Endothelial cell of umbilical vein (primary cell): ENCODE data around the gene ACOD1. TPM values are rescaled to one million over a fixed set of nuclear protein-coding genes. Genes with fewer than 3 reads are reported as not detected.

Experiments
- BruUV-seq: library from RNA; stranded (reverse); fragments of 400-500 nt; replicated peaks from 2 replicates; lab custom pipeline; 2021; lab: Mats Ljungman, UMichigan
- CTCF ChIA-PET: fragments of 300-600, 350-600 bp; sonication (Branson Sonifier 250); formaldehyde crosslinking; loops from one replicate; lab custom pipeline; 2021; ENCODE audit warnings: antibody characterized with exemption, inconsistent platforms; lab: Charles Lee
- POLR2A ChIA-PET: fragments of 300-600, 350-600 bp; sonication (Branson Sonifier 250); formaldehyde crosslinking; loops from one replicate; lab custom pipeline; 2021; ENCODE audit warnings: antibody characterized with exemption, inconsistent platforms; lab: Charles Lee
- DNase-seq: peaks from one replicate; pipeline ENCODE4 v3.0.0-alpha.2; 2011; ENCODE audit warnings: low read depth, low spot score
- FAIRE-seq: peaks from 2 replicates; lab custom pipeline; 2011; peaks lifted over from hg19 to GRCh38; lab: Jason Lieb, UNC
- H2AFZ ChIP-seq: 2 replicates; pipeline ENCODE4 v1.6.0; 2012; ENCODE audit warnings: low read depth, low read length, control low read depth, inconsistent platforms
- H3K27ac ChIP-seq: 2 replicates; pipeline ENCODE4 v1.5.1; 2011; ENCODE audit warnings: low read depth, mild to moderate bottlenecking, control low read depth, low read length, moderate library complexity; ENCODE audit not compliant: insufficient read depth
- H3K27me3 ChIP-seq, 2 experiments: 2 replicates each; pipeline versions ENCODE4 v1.6.0 to v1.6.1; 2011; ENCODE audit warnings: low read length in 2 of 2, mixed read lengths in 1 of 2; ENCODE audit not compliant: control insufficient read depth in 2 of 2, insufficient read depth in 2 of 2
- H3K36me3 ChIP-seq, 2 experiments: 2 replicates in 1 of 2; 3 replicates in 1 of 2; pipeline ENCODE4 v1.5.1; 2011; ENCODE audit warnings: low read length in 2 of 2, mild to moderate bottlenecking in 1 of 2, moderate library complexity in 1 of 2; ENCODE audit not compliant: control insufficient read depth in 2 of 2, insufficient read depth in 2 of 2; ENCODE audit errors: extremely low read depth in 1 of 2
- H3K4me1 ChIP-seq: 3 replicates; pipeline ENCODE4 v1.5.1; 2011; ENCODE audit warnings: mild to moderate bottlenecking, low read length; ENCODE audit not compliant: control insufficient read depth, insufficient read depth; ENCODE audit errors: extremely low read depth
- H3K4me2 ChIP-seq: 2 replicates; pipeline ENCODE4 v1.6.1; 2011; ENCODE audit warnings: low read length, control low read depth, mixed read lengths; ENCODE audit not compliant: insufficient read depth
- H3K4me3 ChIP-seq, 3 experiments: fragments of 200-600 bp in 1 of 3; sonication (generic), shearing (Covaris generic) in 1 of 3; replicated peaks in 1 of 3; 2 replicates each; pipeline ENCODE4 v1.5.1; 2011 to 2016; ENCODE audit warnings: control low read depth in 3 of 3, low read length in 3 of 3, mild to moderate bottlenecking in 2 of 3, inconsistent platforms in 1 of 3, low read depth in 1 of 3, moderate library complexity in 1 of 3; ENCODE audit not compliant: insufficient read depth in 1 of 3
- H3K79me2 ChIP-seq: 2 replicates; pipeline ENCODE4 v1.6.0; 2012; ENCODE audit warnings: low read length, inconsistent platforms; ENCODE audit not compliant: control insufficient read depth, insufficient read depth
- H3K9ac ChIP-seq: replicated peaks from 2 replicates; pipeline ENCODE3; 2011; ENCODE audit warnings: low read length, control low read depth; ENCODE audit not compliant: insufficient read depth; ENCODE audit errors: extremely low read depth
- H3K9me1 ChIP-seq: replicated peaks from 3 replicates; pipeline ENCODE4 v1.6.0; 2011; ENCODE audit warnings: mild to moderate bottlenecking, low read length; ENCODE audit not compliant: control insufficient read depth, insufficient read depth; ENCODE audit errors: extremely low read depth
- H3K9me3 ChIP-seq: replicated peaks from 2 replicates; pipeline ENCODE4 v1.5.1; 2012; ENCODE audit warnings: low read length, inconsistent platforms; ENCODE audit not compliant: control insufficient read depth, insufficient read depth
- H4K20me1 ChIP-seq: replicated peaks from 2 replicates; pipeline ENCODE3; 2011; ENCODE audit warnings: mild to moderate bottlenecking, low read length; ENCODE audit not compliant: control insufficient read depth, insufficient read depth; ENCODE audit errors: extremely low read depth
- EZH2 ChIP-seq: IDR thresholded peaks from 2 replicates; pipeline ENCODE4 v1.6.1; 2012; ENCODE audit warnings: borderline replicate concordance, low read depth, mild to moderate bottlenecking, moderate library complexity, low read length, inconsistent platforms; ENCODE audit not compliant: severe bottlenecking
- FOS ChIP-seq: IDR thresholded peaks from 2 replicates; pipeline ENCODE4 v1.6.1; 2011; ENCODE audit warnings: mild to moderate bottlenecking, low read length, moderate library complexity, borderline replicate concordance; ENCODE audit not compliant: insufficient read depth
- GATA2 ChIP-seq: IDR thresholded peaks from 2 replicates; pipeline ENCODE4 v1.7.0; 2011; ENCODE audit warnings: low read depth, mild to moderate bottlenecking, moderate library complexity, mixed read lengths, low read length; ENCODE audit not compliant: insufficient read length, insufficient read depth
- JUN ChIP-seq: IDR thresholded peaks from 2 replicates; pipeline ENCODE4 v1.6.1; 2011; ENCODE audit warnings: borderline replicate concordance, low read depth; ENCODE audit not compliant: insufficient read length, insufficient read depth
- MYC ChIP-seq: IDR thresholded peaks from one replicate; pipeline ENCODE4 v1.6.1; 2011; ENCODE audit warnings: mild to moderate bottlenecking, low read depth, low read length
- POLR2A ChIP-seq: IDR thresholded peaks from 2 replicates; pipeline ENCODE4 v1.6.1; 2012; ENCODE audit warnings: low read depth, mild to moderate bottlenecking, control low read depth, low read length
- POLR2AphosphoS5 ChIP-seq: IDR thresholded peaks from 2 replicates; pipeline ENCODE4 v1.6.1; 2012; ENCODE audit warnings: low read depth, mild to moderate bottlenecking, control low read depth, low read length, moderate library complexity; ENCODE audit not compliant: insufficient read depth
- dilution Hi-C: fragments of 300-500 bp; cut with MboI; formaldehyde crosslinking; loops from one replicate; pipeline ENCODE4 v1.15.0; 2019; ENCODE audit warnings: low sequenced_read_pairs; ENCODE audit not compliant: extremely low pct_ligation_motif_present
- intact Hi-C: fragments of 100-400 bp; cut with micrococcal nuclease; formaldehyde crosslinking; loops from one replicate; pipeline ENCODE4 v1.10.0; 2022
- polyA plus RNA-seq, 4 experiments: library from polyadenylated mRNA; depleted of rRNA in 3 of 4; stranded (reverse) in 3 of 4; unstranded in 1 of 4; fragments of >200 nt; gene quantifications; 2 replicates each; pipeline versions ENCODE4 v1.2.1 to v1.2.3, GENCODE V29; 2011 to 2012; ENCODE audit warnings: missing spikeins in 1 of 4
- total RNA-seq: library from RNA; stranded (reverse); gene quantifications from 2 replicates; pipeline ENCODE4 v1.2.3, GENCODE V29; 2021
- TF ChIP-seq, protein P1 (sequence below), 2 donors: IDR thresholded peaks; 1 replicate in 1 of 2; 2 replicates in 1 of 2; pipeline ENCODE4 v1.5.1; 2011; ENCODE audit warnings: low read length in 2 of 2, mild to moderate bottlenecking in 2 of 2, moderate library complexity in 2 of 2, control low read depth in 1 of 2, inconsistent platforms in 1 of 2, low read depth in 1 of 2; ENCODE audit not compliant: insufficient read depth in 1 of 2; ENCODE audit errors: extremely low read depth in 1 of 2
- TF ChIP-seq, protein P2 (sequence below): IDR thresholded peaks from 2 replicates; pipeline ENCODE4 v1.6.1; 2011; ENCODE audit not compliant: insufficient read depth, insufficient read length

ACOD1 gene
- total and polyA plus RNA-seq, 2 donors (not counting 3 experiments of a cell fraction or from before 2014, with no cell fraction given), result not detected

DNA sequence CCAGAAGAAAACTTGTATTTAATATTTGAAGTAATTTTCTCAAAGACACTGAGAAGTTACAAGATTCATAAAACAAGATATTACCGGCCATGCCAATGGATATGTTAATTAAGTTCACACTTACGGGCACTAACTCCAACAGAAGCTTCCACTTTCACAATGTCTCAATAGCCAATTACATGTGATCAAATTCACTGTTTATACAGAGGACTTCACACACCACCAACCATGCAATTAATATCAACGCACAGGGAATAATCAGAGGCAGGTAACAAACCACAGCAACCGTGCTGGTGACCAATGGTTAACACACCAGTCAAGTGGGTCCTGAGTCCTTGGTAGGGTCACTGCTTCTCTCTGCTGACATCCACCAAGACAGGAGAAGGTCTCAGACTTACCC is 5.9 kb upstream of the ACOD1 start:
- Histone ChIP-seq H3K4me3 (no peak overlapping the region), H3K36me3 (no peaks in the 10 kb centered on the region), H3K27ac (no peak overlapping the region), H3K4me1 (no peaks in the 10 kb centered on the region), H4K20me1 (no peaks in the 10 kb centered on the region), H3K9me3 (no peaks in the 10 kb centered on the region), H3K27me3 (no peaks in the 10 kb centered on the region), H3K9ac (no peak overlapping the region), H2AFZ (no peak overlapping the region), H3K9me1 (no peaks in the 10 kb centered on the region), H3K79me2 (no peaks in the 10 kb centered on the region), H3K4me2 (no peak overlapping the region)
- ChIA-PET CTCF (interaction anchor here (0.8 to 1.4 kb wide), 2 partner anchors 9 to 38 kb away, joined by 3 read pairs; no protein-coding TSS in a partner anchor), POLR2A (no interaction called here)
- no TSS peak for BruUV-seq
- intact Hi-C loops, result no loop called here
- dilution Hi-C loops, result no loop called here
- FAIRE-seq, result no peak
- no peak for TF ChIP-seq FOS
- TF ChIP-seq, protein P1, sequence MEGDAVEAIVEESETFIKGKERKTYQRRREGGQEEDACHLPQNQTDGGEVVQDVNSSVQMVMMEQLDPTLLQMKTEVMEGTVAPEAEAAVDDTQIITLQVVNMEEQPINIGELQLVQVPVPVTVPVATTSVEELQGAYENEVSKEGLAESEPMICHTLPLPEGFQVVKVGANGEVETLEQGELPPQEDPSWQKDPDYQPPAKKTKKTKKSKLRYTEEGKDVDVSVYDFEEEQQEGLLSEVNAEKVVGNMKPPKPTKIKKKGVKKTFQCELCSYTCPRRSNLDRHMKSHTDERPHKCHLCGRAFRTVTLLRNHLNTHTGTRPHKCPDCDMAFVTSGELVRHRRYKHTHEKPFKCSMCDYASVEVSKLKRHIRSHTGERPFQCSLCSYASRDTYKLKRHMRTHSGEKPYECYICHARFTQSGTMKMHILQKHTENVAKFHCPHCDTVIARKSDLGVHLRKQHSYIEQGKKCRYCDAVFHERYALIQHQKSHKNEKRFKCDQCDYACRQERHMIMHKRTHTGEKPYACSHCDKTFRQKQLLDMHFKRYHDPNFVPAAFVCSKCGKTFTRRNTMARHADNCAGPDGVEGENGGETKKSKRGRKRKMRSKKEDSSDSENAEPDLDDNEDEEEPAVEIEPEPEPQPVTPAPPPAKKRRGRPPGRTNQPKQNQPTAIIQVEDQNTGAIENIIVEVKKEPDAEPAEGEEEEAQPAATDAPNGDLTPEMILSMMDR (IDR thresholded peaks at IDR 0.05; ENCODE audit: extremely low read depth in 1 of 2, insufficient read depth in 1 of 2, low read depth in 1 of 2, low read length in 2 of 2), result no peak
- no peak for TF ChIP-seq POLR2AphosphoS5
- no peak for TF ChIP-seq JUN
- TF ChIP-seq EZH2, result no peak
- no peak for TF ChIP-seq GATA2
- TF ChIP-seq MYC, result no peak
- no peak for TF ChIP-seq POLR2A
- TF ChIP-seq, protein P2, sequence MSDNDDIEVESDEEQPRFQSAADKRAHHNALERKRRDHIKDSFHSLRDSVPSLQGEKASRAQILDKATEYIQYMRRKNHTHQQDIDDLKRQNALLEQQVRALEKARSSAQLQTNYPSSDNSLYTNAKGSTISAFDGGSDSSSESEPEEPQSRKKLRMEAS, result no peak
- DNase-seq, result no peak
